Vein endothelial cell (primary cell): Measurements from ENCODE around the gene MXD1. TPM values are rescaled to one million over a fixed set of nuclear protein-coding genes. Genes with fewer than 3 reads are reported as not detected.

Experiments
- small RNA-seq: library from RNA; depleted of rRNA; stranded (forward); fragments of <200 nt; gene quantifications from one replicate; pipeline ENCODE3, GENCODE V24; 2012
- total RNA-seq: library from RNA; depleted of rRNA; stranded (reverse); fragments of >200 nt; gene quantifications from 2 replicates; pipeline ENCODE4 v1.2.3, GENCODE V29; 2012

The MXD1 gene, protein sequence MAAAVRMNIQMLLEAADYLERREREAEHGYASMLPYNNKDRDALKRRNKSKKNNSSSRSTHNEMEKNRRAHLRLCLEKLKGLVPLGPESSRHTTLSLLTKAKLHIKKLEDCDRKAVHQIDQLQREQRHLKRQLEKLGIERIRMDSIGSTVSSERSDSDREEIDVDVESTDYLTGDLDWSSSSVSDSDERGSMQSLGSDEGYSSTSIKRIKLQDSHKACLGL
- total RNA-seq, result 5.7 and 6.2 TPM in 2 replicates

GRCh38 chr2:69914950-69915945, at the start of gene MXD1:
Gene MXD1 (plus strand): TSS chr2:69915109. CDS start chr2:69915331, 222 bp downstream.

DNA sequence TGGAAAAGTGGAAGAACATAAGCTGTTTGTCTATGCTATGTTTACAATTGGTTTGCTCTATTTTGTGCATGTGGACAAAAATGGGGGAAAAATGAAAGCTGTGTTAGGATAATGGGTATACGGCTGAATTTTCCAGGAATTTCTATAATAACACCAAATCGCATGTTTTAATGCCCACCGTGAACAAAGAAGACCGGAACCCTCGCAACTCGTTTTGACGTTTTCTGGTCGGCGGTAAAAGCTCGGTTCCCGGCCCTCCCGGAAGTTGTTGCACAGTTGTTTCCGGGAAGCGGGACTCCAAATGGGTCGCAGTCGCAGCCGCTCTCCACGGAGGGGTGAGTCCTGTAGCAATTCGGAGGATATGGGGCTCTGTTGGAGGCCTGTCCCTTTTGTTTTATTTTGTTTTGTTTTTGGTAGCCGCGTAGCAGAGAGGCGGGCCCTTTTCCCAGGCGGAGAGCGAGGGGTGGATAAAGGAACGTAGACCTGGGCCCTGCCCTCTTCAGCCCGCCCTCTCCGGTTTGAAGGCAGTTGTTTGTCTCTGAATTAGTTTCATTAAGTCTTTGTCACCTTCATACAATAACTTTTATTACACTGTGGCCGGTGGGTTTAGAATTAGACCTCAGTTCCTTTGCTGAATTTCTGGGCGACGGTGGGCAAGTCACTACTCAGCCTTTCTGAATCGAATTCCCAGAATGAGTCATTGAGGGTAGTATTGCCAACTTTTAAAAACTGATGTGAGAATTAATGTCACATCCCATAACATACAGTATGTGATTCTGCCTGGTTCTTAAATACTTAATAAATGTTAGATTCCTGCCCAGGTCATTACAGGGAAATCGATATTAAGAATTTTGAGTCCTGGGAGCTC, 21.0 kb upstream of the MXD1 start, which contains the start of gene SNRNP27:
Gene SNRNP27 (plus strand): TSS at position 273 of the 868 bp plus-strand sequence. CDS start 29 bp downstream, at position 302.

DNA sequence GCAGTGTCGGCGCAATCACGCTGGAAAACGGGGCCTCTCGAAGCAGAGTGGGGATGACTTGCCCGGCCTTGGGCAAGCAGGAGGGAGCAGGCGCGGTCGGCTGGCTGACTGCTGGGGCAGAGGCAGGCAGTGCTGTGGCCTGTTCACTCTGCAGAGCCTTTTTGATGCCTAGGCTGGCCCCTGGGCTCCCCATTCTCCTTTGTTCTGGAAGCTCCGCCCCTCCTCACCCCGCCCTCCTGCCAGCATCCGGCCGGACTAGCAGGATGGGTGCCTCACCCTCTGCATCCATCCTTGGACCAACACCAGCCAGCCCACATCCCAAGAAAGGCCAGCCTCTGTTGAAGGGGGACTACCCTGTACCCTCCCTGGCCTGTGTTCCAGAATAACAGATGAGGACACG, 46.6 kb downstream of the MXD1 start, which contains the start of gene ASPRV1:
Gene ASPRV1 (minus strand): TSS at position 136 of the 400 bp plus-strand sequence. CDS start 195 bp downstream, outside the sequence.

Small RNA genes within 50 kb of the gene (small RNA-seq; reads per million reads assigned to genes)
- gene RPL23AP92, result not detected

Other genes with a start within 250 kb of the MXD1 start
- 24.5 and 27.1 TPM in 2 replicates for gene ANXA4, start 173.0 kb upstream of the MXD1 start, total RNA-seq
- gene GMCL1, start 85.4 kb upstream of the MXD1 start, total RNA-seq, result 4.9 and 5.4 TPM in 2 replicates
- gene SNRNP27, start 21.2 kb upstream of the MXD1 start, total RNA-seq, result 44.7 and 50.4 TPM in 2 replicates
- 0.33 and 0.38 TPM in 2 replicates for gene ASPRV1, start 46.5 kb downstream of the MXD1 start, total RNA-seq
- 65.3 and 66.3 TPM in 2 replicates for gene PCBP1, start 172.4 kb downstream of the MXD1 start, total RNA-seq